Fibroblast of the conjunctiva (primary cell): ENCODE results near the gene TPCN1.

Experiments used
- DNase-seq: peaks from one replicate; pipeline ENCODE4 v3.0.0-alpha.2; 2010; ENCODE audit warnings: low read depth

TPCN1 gene

DNA sequence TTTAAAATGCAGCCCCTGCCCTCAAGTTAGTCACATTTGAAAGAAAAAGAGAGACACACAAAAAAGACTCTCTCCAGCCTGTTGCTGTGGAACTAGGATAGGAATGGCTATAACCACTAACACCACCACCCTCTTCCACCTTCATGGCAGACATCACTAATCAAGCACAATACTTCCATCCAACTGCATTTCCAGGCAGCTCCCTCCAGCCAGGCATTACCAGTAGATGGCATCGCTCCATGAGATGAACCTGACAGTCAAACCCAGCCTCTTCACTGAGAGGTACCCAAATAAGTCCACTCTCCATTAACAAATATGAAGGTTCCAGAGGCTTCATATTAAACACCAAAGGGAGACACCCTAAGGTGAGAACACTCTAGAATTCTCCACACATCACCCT is 89.2 kb downstream of the TPCN1 start:
- no peak for DNase-seq

DNA sequence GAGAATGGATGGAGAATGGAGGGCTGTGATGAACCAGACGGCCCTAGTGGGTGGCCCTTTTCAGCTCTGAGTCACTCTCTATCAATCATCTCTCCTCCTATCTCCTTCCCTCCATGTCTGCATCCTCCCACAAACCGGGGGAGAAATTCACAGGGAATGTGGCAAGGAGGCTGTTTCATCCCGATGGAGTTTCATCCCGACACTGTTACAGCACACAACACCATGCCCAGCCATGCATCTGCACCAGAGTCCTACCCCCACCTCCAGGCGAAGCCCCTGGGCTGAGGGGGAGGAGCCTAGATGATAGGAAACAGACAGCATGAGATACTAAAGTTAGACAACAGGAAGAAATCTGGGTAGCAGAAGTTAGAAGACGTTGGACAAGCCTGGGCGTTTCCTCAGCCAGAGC is 92.9 kb downstream of the TPCN1 start:
- DNase-seq, result no peak

DNA sequence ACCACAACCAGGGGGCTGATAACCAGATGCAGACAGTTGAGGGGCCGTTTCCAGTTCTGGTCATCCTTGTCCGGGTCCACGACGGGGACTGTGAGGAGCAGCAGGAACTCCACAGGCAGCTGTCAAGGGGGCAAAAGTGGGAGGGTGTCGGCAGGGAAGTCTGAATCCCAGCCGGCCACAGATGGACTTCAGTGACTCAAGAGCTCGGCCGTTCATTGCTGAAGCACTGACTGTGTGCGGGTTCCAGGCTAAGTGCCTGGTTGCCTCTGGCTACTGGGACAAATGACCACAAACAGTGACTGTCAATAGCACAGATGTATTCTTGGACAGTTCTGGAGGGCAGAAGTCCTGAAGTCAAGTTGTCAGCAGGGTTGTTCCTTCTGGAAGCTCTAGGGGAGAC is 94.1 kb downstream of the TPCN1 start:
- DNase-seq, result no peak

DNA sequence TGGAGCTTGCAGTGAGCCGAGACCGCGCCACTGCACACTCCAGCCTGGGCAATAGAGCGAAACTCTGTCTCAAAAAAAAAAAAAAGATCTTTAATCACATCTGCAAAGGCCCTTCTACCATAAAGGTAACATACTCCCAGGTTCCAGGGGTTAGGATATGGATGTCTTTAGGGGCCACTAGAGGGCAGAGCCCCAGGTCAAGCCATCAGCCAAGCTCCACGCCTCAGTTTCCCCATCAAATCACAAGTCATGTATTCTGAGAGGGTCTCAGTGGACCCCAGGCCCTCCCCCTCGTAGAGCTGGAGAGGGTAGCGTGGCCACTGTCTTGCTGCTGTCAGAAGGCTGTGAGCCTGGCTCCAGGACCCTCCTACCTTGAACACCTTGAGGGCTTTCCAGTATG is 94.9 kb downstream of the TPCN1 start:
- no peak for DNase-seq

DNA sequence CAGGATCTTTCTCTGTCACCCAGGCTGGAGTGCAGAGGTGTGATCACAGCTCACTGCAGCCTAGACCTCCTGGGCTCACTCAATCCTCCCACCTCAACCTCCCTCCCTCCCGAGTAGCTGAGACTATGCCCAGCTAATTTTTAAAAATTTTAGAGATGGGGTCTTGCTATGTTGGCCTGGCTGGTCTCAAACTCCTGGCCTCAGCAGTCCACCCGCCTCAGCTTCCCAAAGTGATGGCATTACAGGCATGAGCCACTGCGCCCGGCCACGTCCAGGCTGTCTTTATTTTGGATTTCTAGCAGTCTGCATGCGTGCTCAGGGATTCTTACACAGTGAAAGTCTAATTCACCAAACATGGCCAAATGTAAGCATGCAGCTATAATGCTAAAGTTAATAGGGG is 95.9 kb downstream of the TPCN1 start:
- DNase-seq, result no peak

DNA sequence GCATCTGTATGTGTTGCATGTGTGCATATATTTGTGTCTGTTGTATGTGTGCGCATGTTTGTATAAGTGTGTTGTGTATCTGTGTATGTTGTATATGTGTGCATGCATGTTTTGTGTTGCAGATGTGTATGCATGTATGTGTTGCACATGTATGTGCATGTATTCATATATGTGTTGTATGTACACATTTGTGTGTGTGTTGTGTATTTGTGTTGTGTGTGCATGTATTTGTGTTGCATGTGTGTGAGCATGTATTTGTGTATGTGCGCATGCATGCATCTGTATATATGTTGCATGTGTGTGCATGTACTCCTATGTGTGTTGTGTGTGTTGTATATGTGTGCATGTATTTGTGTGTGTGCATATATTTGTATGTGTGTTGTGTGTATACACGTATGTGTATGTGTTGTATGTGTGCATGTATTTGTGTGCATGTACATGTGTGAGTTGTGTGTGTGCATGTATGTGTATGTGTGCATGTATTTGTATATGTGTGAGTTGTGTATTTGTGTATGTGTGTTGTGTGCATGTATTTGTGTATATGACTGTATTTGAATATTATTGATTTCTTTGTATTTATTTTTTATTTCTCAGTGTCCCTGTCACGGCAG is 96.9 kb downstream of the TPCN1 start:
- DNase-seq, result no peak

DNA sequence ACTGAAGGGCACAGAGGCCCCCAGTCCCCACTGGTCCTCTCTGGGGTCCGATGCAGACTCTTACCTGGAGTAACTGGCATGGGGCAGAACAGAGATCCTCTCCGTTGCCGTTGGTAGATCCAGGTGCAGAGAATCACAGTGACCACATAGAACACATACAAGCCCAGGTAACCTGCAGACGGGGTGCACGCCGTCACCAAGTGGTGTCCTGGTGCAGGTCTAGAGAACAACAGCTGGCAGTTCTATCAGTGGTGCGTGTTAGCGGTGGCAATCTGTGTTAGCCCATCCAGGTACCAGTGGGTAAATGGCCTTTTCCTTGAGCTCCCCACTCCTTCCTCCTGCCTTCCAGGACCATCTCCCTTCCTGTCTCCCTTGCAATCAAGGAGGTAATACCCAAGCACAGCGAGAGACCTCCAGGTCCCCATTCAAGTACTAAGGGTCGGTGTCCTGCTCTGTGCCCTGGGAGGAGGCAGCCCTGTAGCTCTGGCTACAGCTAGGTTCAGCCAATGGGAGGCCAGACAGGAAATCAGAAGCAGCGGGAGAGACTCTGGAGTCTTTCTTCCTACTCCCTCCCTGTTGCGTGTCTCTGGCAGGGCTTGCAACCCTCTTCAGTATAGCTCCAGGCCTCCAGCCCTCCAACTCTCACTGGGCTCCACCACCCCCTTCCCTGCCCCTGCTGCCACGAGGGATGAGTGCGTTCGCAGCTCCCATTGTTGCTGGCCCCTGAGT is 97.8 kb downstream of the TPCN1 start:
- DNase-seq, result no peak

DNA sequence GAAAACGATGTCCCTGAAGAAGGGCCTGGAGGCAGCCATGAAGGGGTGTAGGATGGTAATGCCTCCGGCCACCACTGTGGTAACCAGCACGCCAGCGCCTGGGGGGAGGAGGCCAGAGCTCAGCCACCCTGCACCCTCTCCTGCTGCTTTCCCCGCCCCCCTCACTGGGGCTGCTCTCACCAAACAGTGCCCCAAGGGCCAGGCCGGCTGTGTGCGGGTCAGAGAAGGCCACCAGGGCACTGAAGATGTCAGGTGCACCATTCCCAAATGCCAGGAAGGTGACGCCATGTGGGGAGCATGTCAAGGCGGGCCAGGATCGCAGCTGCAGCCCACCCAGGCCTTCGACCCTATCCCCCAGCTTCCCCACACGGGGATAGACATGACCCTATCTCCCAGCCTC is 99.1 kb downstream of the TPCN1 start:
- no peak for DNase-seq

DNA sequence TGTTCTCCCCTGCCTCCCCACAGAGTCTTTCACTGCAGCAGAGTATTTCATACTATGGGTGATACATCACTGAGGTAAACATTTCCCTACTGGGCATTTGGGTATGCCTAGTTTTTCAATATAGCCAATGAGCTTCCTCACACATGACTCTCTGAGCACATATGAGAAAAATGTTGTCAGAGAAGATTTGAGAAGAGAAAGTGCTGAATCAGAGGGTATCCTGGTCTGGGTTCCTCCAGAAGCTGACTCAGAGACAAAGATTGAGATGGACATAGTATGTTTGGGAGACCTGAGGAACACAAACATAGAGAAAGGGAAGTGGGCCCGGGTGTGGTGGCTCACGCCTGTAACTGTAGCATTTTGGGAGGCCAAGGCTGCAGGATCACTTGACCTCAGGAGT is 101.1 kb downstream of the TPCN1 start:
- DNase-seq, result no peak

DNA sequence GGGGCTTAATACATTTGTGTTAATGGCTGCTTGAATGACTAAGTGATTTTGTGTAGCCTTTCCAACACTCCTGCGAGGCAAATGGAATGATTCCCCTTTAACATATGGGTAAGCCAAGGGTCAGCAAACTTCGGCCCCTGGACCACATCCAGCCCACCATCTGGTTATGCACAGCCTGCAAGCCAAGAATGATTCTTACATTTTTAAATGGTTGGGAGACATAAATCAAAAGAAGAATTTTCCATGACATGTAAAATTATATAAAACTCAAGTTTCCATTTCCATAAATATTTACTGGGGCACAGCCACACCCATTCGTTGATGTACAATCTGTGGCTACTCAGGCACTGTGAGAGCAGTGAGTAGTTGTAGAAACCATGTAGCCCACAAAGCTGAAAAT is 104.7 kb downstream of the TPCN1 start:
- peak; percentile 85 for DNase-seq

DNA sequence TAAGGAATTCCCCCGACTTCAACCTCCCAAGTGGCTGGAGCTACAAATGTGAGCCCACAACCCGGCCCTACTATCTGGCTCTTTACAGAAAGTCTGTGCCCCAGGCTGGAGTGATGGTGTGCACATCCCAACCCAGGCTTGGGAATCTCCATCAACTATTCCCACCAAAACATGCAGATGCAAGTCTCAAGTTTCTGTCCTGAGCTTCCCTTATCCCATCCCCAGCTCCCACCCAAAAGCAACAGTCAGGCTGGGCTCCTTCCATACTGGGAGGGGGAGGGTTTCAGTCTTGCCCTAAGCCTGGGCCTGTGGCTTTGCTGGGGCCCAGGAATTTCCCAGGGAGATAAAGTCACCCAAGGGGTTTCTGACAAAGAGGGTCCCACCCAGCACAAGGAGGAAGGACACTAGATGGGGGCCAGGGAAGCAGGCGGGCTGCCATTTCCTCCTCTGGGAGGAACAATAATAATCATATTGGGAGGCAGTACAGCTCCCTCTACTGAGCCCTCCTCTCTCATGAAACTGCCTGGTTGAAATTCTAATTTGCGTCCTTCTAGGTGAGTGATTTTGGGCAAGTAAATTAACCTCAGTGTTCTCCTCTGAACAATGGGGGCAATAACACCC is 105.6 kb downstream of the TPCN1 start:
- DNase-seq, result no peak

DNA sequence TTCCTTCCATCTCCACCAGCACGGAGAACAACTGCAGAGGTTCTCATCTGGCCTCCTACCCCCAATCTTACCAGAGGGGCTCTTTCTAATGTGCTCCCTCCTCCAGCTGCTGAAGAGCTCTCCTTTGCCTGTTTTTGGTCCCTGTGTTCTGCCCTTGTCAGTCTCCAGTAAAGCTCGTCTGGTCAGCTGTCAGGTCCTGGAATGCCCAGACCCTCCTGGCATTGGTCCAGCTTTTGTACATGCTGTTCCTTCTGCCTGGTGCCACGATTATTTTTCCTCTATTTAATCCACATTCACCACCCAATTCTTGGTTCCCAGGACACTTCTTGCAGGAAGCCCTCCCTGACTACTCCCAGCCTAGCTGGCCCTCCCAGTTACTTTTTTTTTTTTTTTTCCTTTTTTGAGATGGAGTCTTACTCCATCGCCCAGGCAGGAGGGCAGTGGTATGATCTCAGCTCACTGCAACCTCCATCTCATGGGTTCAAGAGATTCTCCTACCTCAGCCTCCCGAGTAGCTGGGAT is 107.2 kb downstream of the TPCN1 start:
- no peak for DNase-seq

DNA sequence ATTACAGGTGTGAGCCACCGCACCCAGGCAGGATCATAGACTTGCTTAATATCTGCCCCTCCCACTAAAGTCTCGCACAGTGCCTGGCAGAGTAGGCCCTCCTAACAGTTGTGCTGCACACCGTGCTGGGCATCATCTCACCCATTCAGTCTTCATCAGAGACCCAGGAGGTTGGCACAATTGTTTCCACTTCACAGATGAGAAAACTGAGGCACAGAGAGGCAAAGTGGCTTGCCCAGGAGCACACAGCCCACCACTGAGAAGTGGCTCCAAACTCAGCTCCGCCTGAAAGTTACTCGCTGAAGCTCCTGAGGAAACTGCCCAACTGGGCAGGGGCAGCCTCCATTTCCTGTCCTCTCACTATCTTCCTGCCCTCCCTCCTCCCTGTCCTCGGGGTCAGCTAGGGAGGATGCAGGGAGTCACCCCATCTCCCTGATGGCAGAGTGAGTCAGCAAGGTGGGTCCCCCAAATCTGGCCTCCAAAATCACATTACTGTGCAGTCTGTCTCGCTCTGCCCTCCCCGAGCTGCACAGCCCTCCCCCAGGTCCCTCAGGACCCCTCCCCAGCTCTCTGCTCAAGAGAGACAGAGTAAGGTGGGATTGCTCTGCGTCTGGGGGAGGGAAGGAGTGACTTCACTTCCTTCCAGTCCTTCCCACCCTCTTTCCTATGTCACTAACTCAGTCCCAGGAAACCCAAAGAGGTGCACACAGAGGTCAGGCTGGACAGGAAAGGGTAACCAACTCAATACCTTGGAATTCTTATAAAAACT is 107.9 kb downstream of the TPCN1 start:
- DNase-seq, result no peak

DNA sequence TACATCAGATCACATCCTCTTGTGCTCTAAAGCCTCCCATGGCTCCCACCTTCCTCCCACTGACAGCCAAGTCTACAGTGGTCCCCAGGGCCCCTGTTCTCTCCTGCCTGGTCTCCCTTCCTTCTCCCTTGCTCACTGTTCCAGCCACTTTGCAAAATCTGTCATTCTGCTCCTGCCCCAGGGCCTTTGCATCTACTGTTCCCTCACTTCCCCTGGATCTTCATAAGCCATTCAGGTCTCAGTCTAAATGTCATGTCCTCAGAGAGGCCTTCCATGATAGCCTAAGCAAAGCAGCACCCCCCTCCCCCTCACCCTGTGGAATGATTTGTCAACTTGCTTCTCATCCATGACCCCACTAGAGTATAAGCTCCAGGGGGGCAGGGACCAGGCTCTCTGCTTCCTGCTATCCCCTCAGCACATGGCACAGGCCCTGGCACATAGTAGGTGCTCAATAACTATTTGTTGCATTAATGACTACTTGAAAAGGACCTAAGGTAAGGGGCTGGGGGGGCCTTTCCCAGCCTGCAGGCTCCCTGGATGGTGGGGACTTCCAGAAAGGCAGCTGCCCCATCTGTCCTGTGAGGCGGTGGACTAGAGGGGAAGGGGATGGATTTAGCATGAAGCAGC is 108.6 kb downstream of the TPCN1 start:
- no peak for DNase-seq

DNA sequence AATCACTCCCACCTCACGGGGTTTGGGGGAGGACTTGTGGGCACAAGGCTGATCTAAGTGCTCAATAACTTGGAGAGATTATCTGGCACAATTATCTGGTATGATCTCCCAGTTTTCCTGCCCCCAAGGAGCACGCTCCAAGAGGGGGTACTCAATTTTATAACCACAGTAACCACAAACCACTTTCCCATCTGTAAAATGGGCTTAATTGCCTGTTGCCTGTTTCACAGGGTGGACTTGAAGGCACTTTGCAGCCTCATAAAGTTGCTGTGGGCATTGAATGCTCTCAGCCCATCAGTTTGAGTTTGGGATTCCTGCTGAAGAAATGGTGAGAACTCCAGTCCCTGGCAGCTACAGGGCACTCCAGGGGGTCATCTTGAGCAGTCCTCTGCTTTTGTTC is 109.2 kb downstream of the TPCN1 start:
- no peak for DNase-seq

DNA sequence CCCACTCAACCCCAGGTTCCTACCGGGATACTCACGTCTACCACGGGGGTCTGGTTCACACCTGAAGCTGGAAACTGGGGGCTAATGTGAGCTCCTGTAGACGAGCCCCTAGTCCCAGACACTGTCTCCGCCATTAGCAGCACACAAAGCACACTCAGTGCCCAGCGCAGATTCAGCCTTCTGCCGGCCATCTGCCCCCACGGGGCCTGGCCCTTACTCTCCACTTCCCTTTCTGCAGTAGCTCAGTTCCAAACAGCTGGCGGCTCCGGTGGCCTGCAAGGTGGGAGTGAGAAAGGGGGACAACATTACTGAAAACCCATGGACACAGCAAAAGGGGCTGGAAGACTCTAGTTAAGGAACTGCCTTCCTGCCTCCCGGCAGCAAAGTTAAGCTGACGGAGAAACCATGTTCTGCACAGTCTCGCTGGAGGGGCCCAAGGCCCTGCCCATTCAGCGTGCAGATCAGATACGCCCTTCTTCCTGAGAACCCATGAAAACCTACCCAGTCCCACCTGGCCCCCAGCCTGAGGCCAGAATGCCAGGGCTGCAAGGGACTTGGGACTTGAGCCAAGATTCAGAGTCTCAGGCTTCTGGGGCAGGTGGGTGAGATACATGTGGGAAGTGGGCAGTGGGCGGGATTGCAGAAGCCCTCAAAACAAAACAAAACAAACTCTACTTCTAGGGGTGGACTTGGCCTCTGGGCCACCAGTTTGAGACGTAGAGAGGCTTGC is 111.6 kb downstream of the TPCN1 start:
- DNase-seq, result no peak

DNA sequence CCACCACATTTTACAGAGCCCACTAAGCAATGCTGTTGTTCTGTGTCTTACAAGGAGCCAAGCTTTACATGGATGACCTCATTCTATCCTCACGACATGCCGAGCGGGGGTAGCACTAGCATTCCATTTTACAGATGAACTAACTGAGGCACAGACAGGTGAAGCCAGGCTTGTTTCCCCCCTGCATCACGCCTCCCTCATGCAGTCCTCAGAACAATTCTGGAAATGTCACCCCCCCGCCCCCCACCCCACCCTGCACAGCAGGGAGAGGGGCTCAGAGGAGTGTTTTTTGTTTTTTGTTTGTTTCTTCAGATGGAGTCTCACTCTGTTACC is 112.1 kb downstream of the TPCN1 start:
- DNase-seq, result no peak

DNA sequence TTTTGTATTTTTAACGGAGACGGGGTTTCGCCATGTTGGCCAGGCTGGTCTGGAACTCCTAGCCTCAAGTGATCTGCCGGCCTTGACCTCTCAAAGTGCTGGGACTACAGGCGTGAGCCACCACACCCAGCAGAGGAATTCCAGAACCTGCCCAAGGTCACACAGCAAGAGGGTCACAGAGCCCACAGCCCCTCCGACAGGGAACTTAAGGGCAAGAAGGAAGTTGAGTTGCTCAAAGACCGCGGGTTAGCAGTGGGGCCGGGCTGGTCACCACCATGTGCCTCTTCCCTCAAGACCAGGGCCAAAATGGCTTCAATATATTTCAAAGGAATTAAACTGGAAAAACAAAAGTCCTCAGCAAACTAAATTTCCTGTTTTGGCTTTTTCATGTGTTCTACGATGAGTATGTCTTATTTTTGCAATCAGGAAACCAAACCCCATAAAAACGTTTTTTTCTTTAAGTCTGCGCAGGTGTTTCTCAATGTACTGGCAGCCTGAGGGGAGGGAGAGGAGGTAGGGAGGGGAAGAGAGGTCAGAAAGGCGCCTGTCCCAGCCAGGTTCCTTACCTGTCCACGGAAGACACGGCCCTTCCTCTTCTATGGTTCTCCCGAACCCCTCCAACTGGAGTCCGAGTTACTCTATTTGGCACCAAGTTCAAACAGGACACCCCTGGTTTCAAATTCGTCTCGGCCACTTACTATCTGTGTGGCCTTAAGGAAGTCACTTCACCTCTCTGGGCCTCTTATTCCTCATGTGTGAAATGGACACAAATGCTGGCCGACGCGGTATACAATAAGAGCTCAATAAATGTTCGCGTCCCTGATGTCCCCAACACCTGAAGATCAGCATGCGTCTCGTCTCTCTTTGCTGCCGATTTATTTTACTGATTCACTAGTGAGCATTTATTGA is 112.9 kb downstream of the TPCN1 start:
- DNase-seq, result no peak

DNA sequence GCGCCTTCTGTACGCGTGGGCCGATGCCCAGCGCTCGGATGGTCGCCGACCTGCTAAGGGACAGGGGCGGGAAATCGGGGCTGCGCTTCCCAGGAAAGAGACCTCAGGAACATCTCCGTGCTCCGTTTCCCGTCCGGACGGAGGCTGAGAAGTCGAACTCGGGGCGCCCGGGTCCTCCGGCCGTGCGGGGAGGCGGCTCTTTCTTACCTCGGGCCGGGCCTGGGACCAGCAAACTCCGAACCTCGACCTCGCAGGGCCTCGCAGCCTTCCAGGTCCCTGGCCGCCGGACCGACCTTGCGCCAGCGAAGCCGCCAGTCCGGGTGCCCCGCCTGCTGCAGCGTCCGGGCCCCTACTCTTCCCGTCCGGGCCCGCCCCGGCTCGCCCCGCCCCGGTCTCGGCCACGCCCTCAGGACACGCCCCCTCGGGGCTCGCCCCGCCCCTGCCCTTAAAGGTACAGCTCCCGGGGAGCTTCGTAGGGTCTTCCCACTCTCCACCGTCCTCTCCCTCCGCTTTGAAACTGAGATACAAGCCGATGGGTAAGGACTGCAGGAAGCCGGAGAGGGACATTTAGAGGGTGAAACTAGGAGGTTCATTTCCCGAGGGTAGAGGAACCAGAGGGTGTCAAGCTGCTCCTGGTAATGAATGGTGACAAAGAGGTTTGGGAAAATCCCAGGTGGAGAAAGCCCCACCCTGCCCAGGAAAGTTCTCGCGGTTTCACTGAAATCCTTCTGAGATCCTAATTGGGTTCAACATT is 113.7 kb downstream of the TPCN1 start, which contains the start of gene SLC8B1:
Gene SLC8B1 (minus strand): TSS at position 324 of the 754 bp plus-strand sequence. CDS start 2,231 bp downstream, outside the sequence.
- DNase-seq, result peak; percentile 57

DNA sequence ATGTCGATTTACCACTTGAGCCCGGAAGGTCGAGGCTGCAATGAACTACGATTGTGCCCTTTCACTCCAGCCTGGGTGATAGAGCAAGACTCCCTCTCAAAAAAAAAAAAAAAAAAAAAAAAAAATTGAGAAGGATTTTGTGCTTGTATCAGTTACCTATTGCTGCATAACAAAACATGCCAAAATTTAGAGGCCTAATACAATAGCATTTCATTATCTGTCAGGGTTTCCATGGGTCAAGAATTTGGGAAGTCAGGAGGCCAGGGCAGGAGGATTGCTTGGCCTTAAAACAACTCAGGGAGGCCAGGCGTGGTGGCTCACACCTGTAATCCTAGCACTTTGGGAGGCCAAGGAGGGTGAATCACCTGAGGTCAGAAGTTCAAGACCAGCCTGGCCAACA is 118.3 kb downstream of the TPCN1 start:
- no peak for DNase-seq
